GM12891 (cell line): ENCODE measurements around the gene IPO9.
"Not testable (repeated sequence)": the region's sequence is repeated elsewhere in the genome, so short reads cannot be mapped to it uniquely, and the experiment has no call there.

Experiments used
- DNase-seq: peaks from one replicate; pipeline ENCODE4 v3.0.0; 2011; ENCODE audit warnings: low spot score; ENCODE audit not compliant: insufficient read length
- FAIRE-seq: peaks from 2 replicates; lab custom pipeline; 2011; peaks lifted over from hg19 to GRCh38; lab: Jason Lieb, UNC
- PAX5 ChIP-seq: IDR thresholded peaks from 2 replicates; pipeline ENCODE4 v1.6.1; 2011; ENCODE audit warnings: low read length, moderate library complexity, mild to moderate bottlenecking; ENCODE audit not compliant: insufficient read depth, severe bottlenecking
- POLR2A ChIP-seq: IDR thresholded peaks from 2 replicates; pipeline ENCODE4 v1.6.1; 2011; ENCODE audit warnings: low read depth, low read length, control low read depth
- POLR2AphosphoS5 ChIP-seq: IDR thresholded peaks from 2 replicates; pipeline ENCODE4 v1.6.1; 2011; ENCODE audit warnings: low read depth, low read length, control low read depth
- POU2F2 ChIP-seq: IDR thresholded peaks from 2 replicates; pipeline ENCODE4 v1.6.1; 2011; ENCODE audit warnings: low read depth, mild to moderate bottlenecking, control low read depth, low read length, moderate library complexity
- SPI1 ChIP-seq: IDR thresholded peaks from 2 replicates; pipeline ENCODE4 v1.6.1; 2011; ENCODE audit warnings: low read depth, low read length, control low read depth
- TAF1 ChIP-seq: IDR thresholded peaks from 2 replicates; pipeline ENCODE4 v1.6.1; 2011; ENCODE audit warnings: low read depth, low read length, control low read depth

IPO9 gene

DNA sequence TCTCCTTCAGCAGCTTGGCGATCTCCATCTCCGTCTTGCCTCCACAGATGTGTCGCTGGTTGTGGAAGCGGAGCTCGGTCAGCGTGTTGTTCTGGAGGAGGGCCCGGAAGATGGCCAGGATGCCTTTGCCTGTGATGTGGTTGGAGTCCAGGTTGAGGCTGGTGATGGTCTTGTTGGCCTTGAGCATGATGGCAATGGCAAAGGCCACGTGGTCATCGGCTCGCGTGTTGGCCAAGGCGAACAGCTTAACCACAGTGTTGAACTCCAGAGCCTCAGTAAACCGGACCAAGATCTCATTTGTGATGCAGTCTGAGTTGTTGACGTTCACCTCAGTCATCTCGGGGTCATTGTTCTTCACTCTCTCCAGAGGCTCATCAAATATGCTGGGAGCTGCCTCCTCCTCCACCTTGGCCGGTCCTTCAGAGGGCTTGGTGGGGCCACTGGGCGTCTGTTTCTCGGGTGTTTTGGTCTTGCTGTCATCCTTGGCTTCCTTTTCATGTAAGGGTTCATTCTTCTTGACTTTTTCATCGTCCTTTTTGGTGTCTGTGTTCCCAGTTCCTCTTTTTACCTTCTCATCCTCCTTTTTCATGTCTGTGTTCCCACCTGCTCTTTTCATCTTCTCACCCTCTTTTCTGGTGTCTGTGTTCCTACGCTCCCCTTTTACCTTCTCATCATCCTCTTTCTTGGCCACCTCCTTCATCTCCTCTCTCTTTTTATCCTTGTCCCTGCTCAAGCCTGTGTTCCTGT, 70.9 kb downstream of the IPO9 start:
- DNase-seq (no peak), FAIRE-seq (no peak)
- TF ChIP-seq SPI1 (peak; percentile 92), POU2F2 (no peak), POLR2A (no peak), PAX5 (no peak)

DNA sequence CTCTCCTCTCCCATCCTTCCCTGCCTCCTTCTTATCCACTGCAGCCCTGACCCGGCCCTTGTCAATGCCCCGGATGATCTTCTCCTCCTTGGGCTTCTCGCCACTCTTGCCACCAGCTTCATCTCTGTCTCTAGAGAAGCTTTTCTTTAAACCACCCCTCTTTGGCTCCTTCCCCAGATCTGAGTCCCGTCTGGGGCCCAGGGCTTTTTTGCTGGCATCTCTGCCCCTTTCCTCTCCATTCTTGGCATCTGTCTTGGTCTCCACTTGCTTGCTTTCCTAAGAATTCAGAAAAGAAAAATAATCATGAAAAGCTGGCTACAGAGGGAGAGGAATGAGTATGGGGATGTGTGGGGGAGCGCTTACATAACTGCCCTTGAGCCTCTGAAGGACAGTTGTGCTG, 71.5 kb downstream of the IPO9 start:
- FAIRE-seq (no peak), DNase-seq (no peak)
- no peak for TF ChIP-seq PAX5
- TF ChIP-seq POLR2A = no peak
- TF ChIP-seq POU2F2 = no peak

GRCh38 chr1:201901036-201901435, 72.1 kb downstream of the IPO9 start:
- FAIRE-seq = not testable (repeated sequence)

GRCh38 chr1:201902198-201902597, 73.2 kb downstream of the IPO9 start:
- DNase-seq (no peak), FAIRE-seq (no peak)
- TF ChIP-seq POLR2AphosphoS5 (no peak), TAF1 (no peak)

More at GRCh38 chr1:201901036-201901435, 72.1 kb downstream of the IPO9 start:
- DNase-seq = not testable (repeated sequence)

DNA sequence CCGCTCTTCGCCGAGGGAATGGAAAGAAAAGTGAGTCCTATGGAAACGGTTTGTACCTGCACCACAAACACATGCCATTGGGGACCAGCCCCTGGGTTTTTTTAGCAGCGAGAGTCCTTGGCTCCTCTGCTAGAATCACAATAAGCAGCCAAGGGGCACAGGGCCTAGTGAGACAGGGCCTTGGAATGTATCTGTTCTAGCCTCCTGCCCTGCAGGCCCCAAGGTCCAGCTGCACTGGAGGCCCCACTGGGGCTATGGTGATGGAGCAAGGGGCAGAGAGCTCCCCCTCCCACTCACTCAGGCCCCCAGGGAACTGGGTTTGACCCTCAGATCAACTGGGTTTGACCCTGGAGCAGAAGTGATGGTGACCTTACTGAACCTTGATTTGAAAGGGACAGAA, 74.2 kb downstream of the IPO9 start:
- DNase-seq (no peak), FAIRE-seq (no peak)
- TF ChIP-seq POLR2AphosphoS5 (no peak), POU2F2 (no peak), PAX5 (no peak), SPI1 (no peak), TAF1 (no peak), POLR2A (no peak)

DNA sequence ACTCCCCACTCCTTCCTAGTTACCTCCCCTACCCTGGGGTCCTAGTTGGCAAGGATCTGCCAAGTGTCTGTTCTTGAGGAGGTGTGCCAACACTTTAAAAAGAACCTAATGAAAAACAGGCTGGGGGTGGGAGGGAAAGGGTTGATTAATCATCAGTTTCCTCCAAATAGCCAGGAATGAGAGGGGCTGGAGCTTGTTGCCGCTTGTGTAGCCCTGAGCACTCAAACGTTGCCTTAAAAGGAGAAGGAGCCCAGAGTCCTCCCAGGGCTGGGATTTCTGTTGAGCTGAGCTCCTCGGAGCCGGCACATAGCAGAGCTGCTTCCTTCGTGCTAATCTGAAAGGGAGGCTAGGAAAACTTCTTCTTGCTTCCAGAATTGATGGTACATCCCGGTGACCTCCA, 75.6 kb downstream of the IPO9 start:
- TF ChIP-seq POLR2AphosphoS5 = no peak
- FAIRE-seq (no peak), DNase-seq (no peak)

DNA sequence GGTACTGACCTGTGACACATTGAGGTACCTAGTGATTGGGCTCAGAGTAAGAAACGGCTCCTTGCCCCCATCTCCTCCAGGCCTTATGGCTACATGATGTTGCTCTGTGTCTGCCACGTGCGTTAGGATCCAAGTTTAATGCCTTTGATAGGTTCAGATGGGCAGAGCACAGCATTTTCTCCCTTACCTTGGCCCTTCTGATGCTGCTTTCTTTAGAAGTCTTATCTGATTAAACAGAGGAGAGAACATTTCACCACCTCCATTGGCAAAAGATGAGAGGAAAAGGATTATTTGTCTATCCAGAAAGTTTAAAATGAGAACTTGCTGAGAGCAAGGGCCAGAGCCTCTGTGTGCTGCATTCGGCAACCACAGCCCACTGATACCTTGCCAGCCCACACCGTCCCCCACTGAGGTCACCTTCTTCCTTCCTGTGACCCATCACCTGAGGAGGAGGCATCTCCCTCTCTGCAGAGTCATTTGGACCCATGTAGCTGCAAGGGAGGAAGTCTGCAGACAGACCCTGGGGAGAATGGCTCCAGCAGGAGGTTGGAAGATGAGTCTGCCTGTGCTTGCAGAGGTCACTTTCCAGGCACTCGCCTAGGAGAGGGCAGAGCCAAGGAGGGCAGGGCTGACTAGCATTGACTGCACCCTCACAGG, 76.4 kb downstream of the IPO9 start:
- TF ChIP-seq SPI1 (peak; percentile 9; the same call in 1 of the 2 replicates), POLR2AphosphoS5 (no peak)
- DNase-seq (no peak), FAIRE-seq (no peak)

DNA sequence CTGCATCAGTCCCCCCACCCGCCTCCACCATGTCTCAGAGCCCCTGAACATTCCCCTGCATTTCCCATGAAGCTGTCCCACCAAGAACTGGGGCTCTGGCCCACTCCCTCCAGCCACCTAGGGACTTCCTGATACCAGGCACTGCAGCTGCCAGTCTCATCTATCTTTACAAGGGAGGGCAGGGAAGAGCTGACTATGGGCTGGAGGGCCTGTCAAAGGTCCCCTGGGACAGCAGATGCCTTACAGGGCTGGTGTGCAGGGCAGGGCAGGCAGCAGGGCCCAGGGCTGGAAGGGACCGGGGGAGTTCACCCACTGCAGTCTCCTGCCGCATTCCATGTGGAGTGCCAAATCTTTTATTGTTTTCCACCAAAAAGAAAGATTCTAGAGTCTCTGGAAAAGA, 77.4 kb downstream of the IPO9 start:
- no peak for TF ChIP-seq PAX5
- no peak for TF ChIP-seq SPI1
- TF ChIP-seq TAF1 = no peak
- TF ChIP-seq POLR2AphosphoS5 = no peak
- no peak for TF ChIP-seq POU2F2
- TF ChIP-seq POLR2A = no peak
- FAIRE-seq (no peak), DNase-seq (no peak)

DNA sequence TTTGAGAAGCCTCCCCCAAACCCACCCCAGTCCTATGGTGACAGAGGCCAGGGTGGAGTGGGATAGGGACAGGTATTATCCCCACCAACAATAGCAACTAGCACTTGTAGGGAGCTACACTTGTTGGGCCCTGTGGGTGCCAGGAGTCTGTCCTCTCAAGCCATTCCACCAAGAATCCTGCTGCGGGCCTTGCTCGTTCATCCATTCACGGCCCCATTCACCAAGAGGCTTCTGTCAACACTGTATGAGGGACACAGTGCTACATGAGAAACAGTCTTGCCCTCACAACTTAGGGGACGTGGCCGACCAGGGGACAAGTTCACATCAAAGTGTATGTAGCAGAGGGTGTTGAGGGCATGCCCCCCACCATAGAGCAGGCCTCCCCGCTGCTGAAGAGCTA, 78.7 kb downstream of the IPO9 start:
- TF ChIP-seq POLR2A (no peak), POLR2AphosphoS5 (no peak), SPI1 (no peak), PAX5 (no peak), POU2F2 (no peak), TAF1 (no peak)
- DNase-seq (no peak), FAIRE-seq (no peak)

DNA sequence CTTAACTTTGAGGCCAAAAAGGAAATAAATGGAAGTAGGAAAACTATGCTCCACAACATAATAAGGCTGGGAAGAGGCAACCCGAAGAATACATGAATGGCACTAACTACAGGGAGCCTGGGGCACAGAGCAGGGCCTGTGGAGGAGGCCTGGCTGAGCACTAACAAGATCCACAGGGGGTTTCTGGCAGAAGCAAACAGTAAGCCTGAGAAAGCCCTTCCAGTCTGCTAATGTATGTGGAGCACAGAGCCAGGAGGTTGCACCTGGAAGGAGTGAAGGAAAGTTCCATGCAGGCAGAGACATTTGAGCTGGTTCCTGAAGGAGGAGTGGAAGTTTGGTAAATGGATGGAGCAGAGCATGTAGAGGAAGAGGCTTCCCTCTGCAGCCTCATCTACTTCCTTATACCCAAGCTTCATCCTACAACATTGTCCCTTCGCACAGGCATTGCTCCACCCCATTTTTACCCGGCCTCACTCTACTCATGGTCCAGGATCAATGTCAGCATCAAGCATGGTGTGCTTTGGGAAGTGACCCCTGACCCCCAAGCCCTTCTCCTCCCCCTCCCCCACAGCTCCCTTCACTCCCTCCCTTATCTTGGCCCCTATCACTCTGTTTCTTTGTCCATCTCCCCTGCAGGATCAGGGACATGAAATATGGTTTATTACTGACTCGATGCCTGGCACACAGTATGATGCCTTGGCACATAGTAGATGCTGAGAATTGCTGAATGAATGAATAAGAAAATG, 83.0 kb downstream of the IPO9 start:
- FAIRE-seq (no peak), DNase-seq (no peak)
- no peak for TF ChIP-seq TAF1
- TF ChIP-seq PAX5 = no peak
- TF ChIP-seq POLR2A = no peak
- TF ChIP-seq SPI1 = no peak
- TF ChIP-seq POLR2AphosphoS5 = no peak
- no peak for TF ChIP-seq POU2F2

DNA sequence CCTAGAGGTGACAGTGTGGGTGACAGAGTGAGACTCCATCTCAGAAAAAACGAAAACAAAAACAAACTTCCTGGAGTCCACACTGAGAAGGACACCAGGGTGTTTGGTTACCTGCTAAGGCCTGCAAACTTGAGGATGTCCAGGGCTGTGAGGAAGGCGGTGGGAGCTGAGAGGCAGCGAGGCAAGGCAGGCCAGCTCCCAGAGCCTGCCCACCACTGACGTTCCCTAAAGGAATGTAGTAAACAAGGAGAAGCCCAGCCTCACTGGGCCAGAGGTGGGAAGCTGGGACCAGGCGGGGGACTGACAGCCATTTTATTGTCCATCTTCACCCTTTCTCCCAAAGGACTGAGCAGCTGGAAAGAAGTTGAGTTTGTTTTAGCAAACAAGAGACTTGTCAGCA, 83.9 kb downstream of the IPO9 start:
- DNase-seq = no peak
- no peak for TF ChIP-seq POLR2AphosphoS5
- FAIRE-seq = no peak
